NCI-H1436 treated with DMSO at 0.1 percent for 48 hours (cell line): ENCODE results near the gene USP47.
"Not testable (repeated sequence)": the region's sequence is repeated elsewhere in the genome, so short reads cannot be mapped to it uniquely, and the experiment has no call there.

Source experiments
- DNase-seq: peaks from one replicate; lab custom pipeline; 2025; lab: John Stamatoyannopoulos, UW

The USP47 gene

DNA sequence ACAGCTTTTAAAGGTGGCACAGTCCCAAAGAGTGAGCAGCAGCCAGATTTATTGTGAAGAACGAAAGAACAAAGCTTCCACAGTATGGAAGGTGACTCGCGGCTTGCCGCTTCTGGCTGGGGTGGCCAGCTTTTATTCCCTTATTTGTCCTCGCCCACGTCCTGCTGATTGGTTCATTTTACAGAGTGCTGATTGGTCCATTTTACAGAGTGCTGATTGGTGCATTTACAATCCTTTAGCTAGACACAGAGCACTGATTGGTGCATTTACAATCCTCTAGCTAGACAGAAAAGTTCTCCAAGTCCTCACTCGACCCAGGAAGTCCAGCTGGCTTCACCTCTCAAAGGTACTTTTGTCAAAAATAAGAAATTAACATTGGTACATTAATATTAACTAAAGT lies 10.4 kb upstream of the USP47 start:
- DNase-seq, result not testable (repeated sequence)

DNA sequence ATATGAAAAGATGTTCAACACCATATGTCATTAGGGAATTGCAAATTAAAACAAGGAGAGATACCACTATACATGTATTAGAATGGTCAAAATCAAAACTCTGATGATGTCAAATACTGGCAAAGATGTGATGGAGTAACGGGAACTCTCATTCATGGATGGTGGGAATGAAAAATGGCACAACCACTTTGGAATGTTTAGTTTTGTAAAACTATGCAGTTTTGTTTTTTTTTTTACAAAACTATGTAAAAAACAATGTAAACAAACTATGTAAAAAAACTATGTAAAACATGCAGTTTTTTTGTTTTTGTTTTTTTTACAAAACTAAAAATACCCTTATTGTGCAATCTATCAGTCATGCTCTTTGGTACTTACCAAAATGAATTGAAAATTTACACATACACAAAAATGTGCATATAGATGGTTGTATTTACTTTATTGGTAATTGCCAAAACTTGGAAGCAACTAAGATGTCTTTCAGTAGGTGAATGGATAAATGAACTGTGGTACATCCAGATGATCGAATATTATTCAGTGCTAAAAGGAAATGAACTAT lies 5.0 kb upstream of the USP47 start:
- DNase-seq, result no peak

DNA sequence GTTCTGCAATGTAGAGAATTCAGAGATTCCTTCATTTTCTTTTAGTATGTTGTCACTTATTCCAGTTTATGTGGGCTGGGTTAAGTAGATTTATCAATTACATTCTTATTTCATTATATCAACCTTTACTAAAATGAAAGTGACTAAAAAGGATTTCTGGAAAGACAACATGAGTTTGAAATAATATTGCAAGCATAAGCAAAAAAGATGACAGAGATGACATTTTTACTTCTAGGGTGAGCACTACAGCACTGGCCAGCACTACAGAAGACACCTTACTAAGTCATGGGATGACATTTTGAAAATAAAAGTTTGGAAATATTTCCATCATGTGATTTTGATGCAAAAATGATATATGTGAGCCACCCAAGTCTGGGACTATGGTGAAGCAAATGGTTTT lies 2.1 kb upstream of the USP47 start:
- DNase-seq, result no peak

DNA sequence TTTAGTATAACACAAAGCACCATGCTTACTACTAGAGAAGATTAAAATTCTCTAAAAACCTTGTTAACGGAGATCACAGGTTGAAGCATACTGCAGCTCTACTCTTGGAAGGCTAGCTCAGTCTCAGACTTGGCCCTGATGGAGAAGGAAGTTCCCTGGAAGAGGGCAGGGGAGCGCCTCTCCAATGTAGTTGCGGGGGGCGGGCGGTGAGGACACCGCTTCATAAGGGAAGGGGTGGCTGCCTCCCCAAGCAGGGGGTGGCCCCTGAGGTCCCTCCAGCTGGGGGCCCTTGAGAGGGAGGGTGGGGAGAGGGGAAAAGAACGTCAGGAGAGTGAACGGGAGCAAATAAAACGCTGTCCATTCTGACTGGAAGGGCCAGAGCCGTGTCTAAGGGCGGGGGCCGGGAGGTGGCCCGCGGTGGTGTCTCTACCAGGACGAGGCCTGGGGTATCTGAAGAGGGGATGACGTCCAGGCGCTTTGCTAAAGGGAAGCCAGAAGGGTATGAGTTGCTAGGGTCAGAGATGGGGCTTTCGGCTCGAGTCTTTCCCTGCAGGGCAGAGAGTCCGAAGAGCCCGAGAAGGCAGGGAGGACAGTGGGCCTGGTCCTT lies 553 bp upstream of the USP47 start:
- no peak for DNase-seq

DNA sequence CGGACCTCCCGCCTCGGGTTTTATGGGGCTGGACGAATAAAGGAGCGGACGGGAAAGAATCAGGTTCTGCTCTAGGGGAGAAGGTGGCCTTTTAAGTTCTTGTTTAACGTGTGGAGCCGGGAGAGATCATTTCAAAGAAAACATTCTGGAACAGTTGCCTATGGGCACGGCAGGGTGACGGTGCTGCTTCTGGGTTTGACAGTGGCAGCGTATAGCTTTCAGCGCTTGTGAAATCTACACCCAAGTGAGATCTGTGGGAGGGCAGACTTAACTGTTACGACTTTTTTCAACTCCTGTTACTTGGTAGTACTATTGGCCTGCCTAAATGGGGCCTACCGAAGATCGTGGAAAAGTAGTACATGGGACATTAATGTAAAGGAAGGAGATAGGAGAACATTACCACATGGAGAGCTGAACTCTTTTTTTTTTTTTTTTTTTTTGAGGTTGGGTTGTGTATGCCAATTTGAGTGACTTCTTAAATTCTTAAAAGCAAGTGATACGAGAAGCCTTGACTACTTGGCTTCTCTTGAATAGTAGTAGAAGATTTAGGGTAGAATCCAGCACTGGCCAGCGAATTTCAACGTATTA lies 743 bp downstream of the USP47 start:
- DNase-seq, result no peak

DNA sequence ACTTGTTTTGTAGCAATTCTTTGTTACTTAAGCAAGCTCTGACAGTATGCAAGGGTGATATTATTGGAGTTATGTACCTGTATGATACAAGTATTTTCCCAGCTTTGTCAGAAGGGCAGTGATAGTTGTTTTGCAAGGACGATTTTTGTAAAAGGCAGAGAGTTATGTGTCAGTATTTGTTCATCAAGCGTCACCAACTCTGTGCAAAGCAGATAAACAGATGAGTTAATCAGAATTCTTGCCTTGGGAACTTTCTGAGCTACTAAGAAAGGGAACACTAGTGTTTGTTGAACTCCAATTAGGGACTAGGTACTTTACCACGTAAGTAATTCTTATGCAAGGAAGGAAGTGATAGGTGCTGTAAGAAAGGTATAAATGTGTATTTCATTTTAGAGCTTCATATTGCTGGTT lies 1.4 kb downstream of the USP47 start:
- no peak for DNase-seq

DNA sequence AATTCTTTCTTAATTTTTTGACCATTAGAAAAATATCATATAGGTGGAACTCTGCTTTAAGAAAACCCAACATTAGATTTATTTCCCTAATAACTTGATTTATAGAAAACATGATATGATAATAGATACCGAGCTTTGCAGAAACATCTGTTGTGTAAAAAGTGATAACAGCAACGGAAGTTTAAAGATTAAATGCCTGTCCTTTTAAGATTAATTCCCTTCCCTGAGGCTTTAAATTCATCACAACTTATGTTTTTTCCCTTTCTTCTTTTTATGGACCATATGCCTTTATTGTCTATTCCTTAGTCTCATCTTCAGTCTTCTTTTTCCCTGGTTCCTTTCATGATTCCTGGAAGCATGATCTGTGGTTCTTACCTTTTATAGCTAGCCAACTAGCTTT lies 1.9 kb downstream of the USP47 start:
- DNase-seq, result no peak

DNA sequence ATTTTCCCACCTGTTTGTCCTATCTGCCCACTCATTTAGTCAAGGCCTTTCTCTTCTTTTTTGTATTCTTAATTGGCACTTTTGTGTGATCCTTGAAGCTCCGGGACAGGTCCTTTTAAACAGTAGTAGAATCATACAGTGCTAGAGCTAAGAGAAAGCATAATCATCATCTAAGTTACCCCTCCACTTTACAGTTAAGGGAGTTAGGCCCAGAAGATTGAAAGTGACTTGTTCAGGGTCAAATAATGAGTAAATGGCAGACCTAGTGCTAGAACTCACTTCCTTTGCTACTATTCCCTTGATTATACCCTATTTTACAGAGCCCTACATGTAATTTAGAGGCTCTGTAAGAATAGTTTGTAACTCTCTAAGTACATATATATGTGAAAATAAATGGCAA lies 2.5 kb downstream of the USP47 start:
- no peak for DNase-seq

DNA sequence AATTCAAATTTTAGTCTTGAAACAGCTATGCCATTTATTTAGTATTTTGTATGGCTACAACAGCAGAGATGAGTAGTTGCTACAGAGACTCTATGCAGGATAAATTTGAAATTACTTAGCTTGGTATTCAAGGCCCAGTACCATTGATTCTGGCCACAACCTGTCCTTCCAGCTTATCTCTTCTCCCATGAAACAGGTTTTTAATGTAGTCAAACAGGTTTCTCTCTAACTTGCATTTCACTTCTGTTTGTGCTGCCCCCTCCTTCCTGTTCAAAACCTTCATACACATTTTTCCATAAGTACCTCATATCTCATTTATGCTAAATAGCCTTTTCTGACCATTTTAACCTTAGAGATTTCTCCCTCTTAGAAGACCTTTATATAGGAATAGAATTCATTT lies 3.3 kb downstream of the USP47 start:
- no peak for DNase-seq

DNA sequence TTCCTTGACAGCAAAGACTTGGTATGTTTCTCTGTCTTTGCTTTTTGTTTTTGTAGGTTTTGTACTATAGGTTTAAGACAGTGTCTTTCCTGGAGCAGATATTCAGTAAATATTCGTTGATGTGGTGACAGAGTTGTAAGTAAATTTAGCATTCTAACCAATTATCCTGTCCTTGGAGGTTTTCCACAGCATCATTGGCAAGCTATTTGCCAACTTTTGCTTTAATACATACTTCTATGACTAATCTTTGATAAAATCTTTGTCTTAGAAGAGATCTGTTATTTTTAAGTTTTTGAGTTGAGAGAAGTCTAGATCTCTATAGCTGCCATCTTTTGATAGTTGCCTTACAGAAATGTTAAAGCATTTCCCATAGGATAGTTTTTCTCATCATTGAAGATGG lies 3.8 kb downstream of the USP47 start:
- DNase-seq, result no peak

DNA sequence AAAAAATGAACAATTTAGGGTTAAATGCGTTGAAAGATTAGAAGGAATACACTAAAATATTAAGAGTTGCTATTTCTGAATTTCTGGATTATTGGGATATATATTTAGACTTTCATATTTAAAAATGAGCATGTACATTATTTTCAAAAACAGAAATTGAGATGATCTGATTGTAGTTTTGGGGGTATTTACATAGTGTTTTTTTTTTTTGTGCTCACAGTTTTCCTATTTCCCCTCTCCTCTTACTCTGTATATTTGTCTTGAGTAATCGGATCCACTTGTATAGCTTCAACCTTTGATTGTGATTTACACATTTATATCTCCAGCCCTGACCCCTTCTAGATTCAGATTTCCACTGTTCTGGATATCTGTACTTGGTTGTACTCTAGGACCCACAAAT lies 5.3 kb downstream of the USP47 start:
- DNase-seq, result no peak

DNA sequence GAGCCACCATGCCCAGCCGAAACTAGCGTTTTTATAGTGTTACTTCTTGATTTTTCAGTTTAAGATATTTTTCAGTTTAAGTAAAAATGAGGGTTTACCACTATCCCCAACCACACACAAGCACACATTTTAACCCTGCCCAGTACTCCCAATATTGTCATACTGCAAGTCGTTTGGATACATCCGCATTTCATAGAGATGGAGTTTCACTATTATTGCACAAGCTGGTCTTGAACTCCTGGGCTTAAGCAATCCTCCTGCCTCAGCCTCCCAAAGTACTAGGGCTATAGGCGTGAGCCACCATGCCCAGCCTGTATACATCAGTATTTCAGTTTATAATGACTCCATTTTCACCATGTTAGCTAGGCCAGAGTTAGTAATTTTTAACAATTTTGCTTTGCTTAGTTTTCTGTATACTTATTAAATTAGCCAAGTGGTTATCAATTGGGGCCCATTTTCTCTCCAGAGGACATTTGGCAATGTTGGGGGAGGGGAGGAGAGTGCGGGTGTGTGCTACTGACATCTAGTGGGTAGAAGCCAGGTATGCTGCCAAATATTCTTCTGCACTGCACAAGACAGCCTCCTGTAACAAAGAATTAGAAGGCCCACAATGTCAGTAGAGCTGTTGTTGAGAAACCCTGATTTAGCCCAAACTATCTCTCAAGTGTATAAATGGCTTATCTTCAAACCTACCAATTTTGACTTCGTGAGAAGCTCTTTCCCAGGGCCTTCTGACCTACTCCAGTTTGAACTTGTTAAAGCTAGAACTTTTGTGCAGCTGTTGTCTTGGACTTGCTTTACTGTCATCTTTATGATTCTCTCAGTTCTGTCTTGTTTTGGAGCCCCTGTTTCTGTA lies 7.3 kb downstream of the USP47 start:
- DNase-seq, result peak; percentile 7

DNA sequence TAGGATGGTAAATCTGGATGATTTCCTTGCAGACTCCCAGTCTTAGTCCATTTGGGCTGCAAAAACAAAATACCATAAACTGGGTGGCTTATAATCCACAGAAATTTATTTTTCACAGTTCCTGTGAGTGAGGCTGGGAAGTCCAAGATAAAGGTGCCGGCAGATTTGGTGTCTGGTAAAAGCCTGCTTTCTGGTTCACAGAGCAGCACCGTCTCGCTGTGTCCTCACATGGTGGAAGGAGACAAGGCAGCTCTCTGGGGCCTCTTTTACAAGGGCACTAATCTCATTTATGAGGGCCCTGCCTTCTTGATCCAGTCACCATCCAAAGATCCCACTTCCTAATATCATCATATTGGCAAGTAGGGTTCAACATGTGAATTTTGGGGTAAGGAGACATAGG lies 8.9 kb downstream of the USP47 start:
- no peak for DNase-seq

DNA sequence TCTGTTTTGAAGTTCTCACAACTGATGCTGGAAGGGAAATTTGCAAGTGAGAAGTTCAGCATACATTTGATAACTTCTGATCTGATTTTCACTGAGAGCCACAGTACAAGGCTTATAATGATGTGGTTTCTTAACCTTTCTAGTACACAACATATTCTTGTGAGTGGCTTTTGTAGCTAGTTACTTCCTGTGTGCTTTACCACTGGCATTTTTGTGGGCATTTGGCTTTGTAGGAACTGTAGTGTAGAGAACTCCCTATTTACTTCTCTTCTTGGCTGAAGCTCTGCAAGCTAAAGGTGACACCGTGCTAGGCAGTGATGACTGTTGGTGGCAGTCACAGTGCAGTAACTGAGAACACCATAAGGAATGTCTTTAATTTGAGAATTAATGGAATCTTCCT lies 14.9 kb downstream of the USP47 start:
- no peak for DNase-seq

DNA sequence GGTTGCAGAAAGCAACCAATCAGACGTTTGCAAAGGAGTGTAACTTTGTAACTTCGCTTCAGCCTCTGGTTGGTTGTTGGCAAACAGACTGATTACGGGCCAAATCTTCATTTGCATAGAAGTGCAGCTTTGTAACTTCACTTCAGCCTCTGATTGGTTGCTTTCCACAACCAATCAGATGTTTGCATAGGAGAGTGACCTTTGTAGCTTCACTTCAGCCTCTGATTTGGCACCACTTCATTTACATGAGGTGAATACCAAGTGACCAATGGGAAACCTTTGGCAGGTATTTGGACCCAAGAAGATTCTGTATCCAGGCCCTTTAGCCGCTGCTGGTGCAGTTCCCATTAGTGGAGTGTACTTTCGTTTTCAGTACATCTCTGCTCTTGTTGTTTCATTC lies 16.0 kb downstream of the USP47 start:
- DNase-seq, result no peak

DNA sequence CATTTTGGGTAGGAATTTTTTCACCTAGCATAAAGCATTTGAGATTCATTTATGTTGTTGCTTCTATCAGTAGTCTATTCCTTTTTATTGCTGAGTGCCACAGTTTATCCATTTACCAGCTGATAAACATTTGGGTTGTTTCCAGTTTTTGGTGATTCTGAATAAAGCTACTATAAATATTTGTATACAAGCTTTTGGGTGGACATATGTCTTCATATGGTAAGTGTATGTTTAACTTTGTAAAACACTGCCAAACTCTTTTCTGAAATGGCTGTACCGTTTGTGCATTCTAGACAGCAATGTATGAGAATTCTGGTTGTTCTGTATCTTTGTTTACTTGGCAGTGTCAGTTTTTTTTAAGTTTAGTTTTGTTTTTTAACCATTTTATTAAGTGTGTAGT lies 16.9 kb downstream of the USP47 start:
- no peak for DNase-seq

DNA sequence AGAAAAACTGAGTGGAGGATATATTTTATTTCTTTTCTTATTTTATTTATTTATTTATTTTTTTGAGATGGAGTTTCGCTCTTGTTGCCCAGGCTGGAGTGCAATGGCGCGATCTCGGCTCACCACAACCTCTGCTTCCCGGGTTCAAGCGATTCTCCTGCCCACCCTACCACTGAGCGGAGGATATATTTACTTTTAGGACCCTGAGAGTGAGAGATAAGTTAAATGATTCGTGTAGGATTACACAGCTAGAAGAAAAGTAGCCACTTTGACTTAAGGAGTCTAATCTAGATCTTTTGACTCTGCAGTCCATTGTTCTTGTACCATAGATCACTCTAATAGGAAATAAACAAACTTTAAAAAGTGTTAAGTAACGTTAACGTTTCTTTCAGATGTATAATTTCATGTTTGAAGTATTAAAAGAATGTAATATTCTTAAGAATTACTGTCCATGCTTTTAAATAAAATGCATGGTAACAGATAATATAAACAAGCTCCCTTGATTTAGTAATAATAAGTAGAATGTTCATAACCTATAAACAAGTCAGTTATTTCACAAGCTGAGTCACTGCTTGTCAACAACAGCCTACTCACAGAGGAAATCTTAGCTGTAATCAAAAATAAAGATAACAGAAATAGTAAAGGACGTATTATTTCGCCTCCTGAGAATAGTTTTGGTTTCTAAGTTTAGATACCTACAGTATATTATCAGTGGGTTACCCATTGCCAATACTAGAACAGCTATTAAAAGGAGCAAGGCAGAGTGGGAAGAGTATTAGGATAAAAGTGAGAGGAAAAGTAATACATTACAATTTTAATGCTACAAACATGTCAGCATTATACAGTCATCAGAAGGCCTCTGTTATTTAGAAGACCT lies 18.6 kb downstream of the USP47 start:
- no peak for DNase-seq

DNA sequence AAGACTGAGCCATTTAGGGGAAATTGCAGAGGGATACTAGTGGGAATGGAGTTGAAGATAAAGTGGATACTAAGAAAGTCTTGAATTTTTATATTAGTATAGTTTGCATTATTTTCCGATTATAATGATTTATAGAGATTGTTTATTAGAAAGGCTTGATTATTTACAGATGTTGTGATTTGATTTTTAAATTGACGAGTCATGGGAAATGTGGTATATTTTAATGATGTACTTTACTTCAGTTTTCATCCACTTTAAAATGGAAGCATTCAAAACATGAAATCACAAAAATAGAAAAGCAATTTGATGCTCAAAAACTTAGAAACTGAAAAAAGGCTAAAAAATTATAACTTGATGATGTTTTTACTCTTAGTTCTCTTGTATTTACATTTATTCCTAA lies 21.2 kb downstream of the USP47 start:
- DNase-seq, result no peak

DNA sequence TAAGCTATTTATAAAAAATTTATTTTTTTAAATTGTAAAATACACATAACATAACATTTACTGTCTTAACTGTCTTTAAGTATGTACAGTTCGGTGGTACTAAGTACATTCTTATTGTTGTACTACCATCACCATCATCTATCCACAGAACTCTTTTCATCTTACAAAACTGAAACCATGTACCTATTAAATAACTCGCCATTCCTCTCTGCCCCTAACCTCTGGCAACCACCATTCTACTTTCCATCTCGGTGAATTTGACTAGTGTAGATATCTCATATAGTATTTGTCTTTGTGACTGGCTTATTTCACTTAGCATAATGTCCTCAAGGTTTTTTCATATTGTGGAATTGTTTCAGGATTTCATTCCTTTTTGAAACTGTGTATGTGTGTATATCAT lies 22.6 kb downstream of the USP47 start:
- no peak for DNase-seq

DNA sequence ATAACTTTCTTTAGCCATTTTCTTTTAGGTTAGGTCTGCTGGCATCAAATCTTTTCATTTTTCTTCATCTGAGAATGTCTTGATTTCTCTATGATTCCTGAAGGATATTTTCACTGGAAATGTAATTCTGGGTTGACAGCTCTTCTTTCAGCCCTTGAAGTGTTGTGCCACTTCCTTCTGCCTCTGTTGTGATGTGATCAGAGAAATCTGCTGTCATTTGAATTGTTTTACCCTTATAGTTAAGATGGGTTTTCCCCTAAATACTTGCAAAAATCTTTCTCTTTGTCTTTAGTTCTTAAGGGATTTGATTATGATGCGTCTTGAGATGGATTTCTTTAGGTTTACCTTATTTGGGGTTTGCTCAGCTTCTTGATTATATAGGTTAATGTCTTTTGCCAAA lies 23.0 kb downstream of the USP47 start:
- no peak for DNase-seq

DNA sequence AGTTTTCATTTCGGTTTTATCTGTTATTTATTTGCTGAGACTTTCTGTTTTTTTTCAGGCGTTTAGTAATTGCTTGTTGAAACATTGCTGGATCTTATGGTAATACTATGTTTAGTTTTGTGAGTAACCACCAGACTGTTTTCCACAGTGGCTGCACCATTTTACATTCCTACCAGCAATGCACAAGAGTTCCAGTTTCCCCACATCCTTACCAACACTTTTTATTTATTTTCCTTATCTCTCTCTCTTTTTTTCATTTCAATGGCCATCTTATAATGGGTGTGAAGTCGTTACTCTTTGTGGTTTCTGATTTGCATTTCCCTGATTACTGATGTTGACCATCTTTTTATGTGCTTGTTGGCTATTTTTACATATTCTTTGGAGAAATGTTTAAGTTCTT lies 23.7 kb downstream of the USP47 start:
- no peak for DNase-seq

DNA sequence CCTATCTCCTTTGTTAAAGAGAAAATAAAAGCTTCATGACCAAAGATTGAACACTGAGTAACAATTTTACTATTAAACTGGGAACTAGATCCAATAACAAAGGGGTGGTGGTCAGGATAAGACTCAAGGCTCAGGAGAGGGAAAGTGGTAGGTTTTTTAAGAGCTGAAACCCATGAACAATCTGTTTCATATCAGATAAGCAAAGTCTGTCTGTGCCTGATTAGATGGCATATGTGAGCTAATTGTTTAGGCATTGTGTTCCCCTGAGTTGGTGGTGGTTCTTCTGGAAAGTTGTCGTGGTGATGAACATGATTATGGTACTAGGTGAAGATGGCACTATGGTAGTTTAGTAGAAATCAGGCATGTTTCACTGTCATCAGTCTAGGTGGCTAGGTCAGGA lies 24.4 kb downstream of the USP47 start:
- DNase-seq, result no peak
